GM19035 (cell line): ENCODE data around the gene GRIK3.
"Not testable (repeated sequence)": the region's sequence is repeated elsewhere in the genome, so short reads cannot be mapped to it uniquely, and the experiment has no call there.

Experiments used
- ATAC-seq: cut with Tn5 transposase; IDR thresholded peaks from one replicate; pipeline ENCODE4 v1.9.1; 2021; ENCODE audit not compliant: unreplicated experiment

Gene GRIK3

DNA sequence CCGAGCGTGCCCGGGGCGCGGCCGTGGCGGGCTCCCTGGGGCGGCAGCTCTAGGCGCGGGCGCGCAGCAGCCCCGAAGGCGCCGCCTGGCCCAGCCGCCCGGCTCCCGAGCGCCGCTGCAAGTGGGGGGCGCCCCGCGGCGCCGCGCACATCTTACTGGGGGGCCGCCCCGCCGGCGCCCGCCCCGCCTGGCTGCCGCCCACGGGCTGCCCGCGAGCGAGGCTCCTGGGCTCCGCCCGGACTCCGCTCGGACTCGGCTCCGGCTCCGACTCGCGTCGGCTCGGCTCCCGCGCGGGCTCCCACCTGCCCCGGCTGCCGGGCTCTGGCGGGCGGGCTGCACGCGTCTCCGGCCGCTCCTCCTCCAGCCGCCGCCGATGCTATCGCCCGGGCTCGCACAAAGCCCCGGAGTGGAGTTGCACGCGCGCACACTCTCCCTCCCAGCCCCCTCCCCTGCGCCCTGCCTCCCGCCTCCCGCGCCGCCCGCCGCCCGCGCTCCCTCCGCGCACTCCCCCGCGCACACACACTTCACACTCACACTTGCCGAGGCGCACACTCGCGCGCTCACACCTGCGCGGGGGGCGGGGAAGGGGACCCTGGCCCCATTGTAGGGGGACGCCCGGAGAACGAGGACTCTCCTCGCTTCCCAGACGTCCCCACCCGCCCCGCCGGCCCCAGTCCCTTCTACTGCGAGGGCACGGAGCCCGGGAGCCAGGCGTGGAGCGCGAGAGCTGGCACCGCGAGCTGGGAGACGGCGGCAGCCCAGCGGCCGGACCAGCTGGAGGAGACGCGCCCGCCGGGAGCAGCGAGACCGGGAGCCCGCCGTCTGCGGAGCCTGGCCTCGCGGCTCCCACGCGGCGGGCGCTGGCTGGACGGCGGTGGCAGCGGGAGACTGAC, at the start of gene GRIK3:
Gene GRIK3 (minus strand): TSS at position 395 of the 893 bp plus-strand sequence. CDS start 407 bp downstream, outside the sequence.
- ATAC-seq: no peak

DNA sequence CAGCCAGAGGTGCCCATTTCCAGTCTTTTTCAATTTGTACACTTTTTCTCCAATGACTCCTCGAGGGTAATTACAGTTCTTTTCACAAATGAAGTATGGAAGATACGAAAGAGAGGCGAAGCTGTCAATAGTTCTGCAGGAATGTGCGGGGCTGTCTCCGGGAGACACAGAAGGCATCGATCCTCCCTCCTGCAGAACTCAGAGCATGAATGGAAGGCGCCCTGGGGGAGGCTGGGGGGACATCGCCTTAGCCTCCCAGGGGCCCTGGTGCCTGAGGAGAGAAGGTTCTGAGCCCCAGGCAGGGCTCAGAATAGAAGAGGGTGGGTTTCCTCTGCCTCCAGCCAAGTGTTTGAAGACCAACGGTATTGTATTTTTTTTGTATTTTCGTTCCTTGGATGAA, 49.7 kb upstream of the GRIK3 start:
- ATAC-seq: no peak

DNA sequence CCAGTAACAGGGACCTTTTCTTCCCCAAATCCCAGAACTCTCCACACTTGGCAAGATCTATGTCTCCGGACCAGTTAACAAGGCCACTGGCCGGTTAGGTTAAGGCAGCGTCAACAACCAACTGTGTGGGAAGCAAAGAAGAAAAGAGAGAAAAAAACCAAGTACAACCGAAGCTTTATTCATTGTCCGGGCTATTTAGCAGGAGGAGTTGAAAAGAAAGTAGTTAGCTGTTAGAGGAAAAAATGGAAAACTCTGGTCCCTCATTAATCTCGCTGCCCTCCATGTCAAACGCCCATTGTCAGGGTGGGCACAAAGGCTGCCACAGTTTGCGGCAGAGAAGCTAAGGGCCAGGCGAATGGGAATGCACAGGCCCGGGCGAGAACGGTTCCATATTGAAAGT, 49.3 kb upstream of the GRIK3 start:
- ATAC-seq: no peak

DNA sequence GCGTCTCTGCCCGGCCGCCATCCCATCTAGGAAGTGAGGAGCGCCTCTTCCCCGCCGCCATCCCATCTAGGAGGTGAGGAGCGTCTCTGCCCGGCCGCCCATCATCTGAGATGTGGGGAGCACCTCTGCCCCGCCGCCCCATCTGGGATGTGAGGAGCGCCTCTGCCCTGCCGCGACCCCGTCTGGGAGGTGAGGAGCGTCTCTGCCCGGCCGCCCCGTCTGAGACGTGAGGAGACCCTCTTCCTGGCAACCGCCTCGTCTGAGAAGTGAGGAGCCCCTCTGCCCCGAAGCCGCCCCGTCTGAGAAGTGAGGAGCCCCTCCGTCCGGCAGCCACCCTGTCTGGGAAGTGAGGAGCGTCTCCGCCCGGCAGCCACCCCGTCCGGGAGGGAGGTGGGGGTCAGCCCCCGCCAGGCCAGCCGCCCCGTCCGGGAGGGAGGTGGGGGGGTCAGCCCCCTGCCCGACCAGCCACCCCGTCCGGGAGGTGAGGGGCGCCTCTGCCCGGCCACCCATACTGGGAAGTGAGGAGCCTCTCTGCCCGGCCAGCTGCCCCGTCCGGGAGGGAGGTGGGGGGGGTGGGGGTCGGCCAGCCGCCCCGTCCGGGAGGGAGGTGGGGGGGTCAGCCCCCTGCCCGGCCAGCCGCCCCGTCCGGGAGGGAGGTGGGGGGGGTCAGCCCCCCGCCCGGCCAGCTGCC, 46.1 kb upstream of the GRIK3 start:
- ATAC-seq: not testable (repeated sequence)

DNA sequence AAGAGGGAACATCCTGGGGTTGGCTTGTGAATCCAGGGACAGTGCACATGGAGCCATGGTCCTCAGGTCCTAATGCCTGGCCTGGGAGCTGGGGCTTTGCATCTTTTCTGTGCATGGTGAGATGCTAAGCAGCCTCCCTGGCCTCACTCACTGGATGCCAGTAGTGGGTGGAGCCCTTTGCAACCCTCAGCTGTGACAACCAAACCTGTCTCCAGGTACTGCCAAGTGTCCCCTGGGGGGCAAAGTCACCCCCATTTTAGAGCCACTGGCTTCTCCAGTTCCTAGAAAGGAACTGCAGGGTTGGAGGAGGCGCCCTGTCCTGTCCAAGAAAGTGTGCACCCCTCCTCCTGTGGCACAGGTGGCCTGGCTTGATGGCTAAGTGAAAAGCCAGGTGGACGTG, 44.6 kb upstream of the GRIK3 start:
- no peak for ATAC-seq

DNA sequence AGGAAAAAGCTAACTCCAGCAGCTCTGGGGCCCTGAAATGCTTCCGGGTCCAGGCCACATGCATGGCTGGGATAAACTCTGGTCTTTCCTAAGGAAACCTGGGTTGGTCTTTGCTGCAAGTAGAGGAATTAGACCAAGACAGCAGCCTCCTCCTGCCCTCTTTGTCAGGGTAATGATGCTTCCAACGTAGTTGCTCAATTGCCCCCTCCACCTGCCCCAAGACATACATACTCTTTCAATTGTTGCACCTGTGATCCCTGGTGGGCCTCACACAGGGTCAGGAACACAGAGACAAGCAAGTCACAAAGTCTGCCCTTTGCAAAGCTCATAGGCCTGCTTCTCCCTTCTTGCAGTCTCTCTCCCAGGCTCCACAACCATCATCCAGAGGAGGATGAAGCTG, 41.9 kb upstream of the GRIK3 start:
- no peak for ATAC-seq

DNA sequence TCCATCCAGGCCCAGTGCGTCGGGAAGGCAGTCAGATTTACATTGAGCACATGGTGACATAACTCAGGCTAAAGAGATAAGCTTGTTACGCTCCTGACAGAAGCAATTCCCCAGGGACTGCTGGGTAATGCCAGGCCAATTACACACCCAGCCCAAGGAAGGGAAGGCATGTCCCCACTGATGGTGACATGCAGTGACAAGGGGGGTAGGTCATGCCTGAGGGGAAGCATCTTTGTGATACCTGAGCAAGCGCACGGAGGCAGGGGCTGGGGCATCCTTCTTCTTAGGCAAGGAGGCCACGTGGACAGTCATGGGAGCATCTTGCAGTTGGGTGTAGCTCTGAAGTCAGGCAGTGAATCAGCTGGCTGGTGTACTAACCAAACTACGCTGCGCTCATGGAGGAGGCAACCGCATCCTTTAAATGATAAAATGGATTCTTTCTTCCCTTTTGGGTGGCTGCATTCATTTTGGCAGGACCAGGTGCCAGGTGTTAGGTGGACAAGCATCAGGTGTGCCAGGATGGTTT, 39.6 kb upstream of the GRIK3 start:
- ATAC-seq: no peak

DNA sequence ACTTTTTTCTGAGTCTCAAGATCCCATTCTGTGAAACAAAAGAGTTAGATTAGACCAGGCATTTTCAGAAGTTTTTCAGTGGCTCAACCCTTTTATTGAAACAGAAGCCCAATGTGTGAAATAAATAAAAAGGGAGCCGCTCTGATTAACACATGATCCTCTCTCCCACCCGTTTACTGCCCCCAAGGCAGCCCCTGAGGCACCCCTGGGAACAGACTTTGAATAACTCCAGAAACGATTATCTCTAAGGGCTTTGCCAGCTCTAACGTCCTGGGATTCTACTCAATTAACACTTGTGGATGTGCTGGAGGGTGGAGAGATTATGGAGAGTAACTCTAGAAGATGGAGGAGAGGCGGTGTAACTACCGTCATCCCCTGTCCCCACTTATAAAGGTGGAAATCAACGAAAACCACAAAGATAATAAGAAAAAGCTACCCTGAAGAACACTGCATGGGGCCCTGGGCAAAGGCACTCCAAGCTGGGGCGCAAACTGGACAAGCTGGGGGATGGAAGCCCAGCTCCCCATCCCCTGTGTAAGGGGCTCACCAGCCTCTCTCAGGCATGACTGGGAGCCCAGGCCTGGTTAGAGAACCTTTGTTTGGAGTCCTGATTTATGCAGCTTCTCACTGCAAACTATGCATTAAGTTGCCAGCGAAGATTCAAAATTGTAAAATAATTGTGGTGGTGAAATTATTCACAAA, 39.0 kb upstream of the GRIK3 start:
- no peak for ATAC-seq

DNA sequence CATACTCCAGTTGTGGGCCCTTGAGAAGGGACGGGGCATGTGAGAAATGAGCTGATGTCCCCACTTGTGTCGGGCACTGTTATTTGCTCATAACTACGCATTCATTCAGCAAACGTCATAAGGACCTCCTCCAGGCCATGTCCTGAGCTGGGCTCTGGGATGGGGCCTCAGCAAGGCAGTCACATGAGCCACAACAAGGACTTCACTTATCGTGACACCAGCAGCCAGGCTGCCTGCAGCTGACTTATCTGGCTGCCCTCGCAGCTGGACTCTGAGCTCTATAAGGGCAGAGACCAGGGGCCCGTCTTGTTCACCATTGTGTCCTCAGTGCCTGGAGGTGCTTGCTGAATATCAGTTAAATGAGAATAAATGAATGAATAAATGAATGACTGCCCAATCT, 37.5 kb upstream of the GRIK3 start:
- ATAC-seq: no peak

DNA sequence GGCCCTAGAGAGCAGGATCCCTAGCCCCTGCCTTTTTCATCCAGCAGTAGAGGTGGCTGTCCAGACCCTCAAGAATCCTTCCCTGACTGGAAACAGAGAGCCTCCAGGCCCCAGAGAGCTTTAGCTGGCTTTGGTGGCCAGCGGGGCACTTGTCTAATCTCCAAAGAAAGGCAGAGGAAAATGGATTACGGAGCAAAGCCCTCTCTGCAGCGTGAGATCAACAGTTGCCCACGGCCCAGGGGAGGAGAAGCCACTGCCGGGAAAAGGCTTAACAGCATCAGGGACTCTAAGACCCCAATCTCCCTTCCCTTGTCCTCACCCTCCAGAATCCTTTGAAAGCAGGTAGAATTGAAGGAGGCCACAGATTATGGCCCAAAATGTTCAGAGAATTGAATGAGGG, 35.8 kb upstream of the GRIK3 start:
- no peak for ATAC-seq

DNA sequence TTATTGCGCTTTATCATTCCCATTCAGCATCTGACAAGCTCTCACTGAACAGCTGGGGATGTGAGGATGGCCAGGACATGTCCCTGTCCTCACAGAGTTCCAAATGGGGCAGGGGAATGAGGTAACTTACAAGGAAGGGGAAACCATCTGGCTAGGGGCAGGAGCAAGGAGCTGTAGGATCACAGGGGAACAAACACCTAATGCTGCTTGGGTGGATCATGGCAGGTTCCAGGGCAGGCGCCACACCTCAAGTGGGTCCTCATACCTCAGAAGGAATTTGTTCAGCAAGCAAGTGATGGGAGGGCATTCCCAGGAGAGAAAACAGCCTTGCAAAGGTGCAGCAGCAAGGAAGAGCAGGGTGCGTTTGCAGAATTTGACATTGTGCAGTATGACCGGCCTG, 35.1 kb upstream of the GRIK3 start:
- no peak for ATAC-seq

DNA sequence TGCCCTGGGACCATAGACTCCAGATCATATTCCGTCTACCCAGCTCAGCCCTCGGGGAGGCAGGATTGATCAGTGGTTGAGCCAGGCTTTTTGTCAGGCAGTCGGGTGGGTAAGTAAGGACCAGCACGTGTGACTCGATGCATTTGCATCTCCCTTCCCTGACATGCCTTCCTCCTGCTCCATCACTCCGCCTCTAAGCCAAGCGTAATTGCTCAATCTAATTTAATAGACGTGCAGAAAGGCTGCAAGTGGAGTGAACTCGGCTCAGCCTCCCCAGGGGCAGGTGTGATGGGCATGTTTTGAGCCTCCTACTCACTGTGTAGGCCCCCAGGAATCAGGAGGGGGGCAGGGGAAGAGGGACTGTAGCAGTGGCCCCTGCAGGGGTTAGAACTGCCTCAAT, 34.6 kb upstream of the GRIK3 start:
- ATAC-seq: no peak

DNA sequence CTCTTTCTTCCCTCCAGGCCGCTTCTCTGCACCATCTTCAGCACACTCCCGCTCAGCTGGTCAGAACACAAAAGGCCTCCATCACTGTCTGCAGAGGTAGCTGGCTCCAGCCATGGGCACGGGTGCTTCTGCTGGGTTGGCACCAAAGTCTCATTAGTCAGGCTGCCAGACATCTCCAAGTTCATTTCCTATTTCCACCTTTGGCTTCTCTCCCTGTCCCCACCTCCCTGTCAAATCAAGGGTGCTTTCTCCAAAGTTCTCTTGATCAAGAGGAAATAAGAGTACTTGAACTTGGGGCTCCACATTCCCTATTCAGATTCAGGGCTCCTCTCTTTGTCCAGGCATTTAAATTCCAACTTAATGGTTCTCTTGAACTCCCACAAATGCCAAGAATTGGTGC, 33.9 kb upstream of the GRIK3 start:
- ATAC-seq: no peak

DNA sequence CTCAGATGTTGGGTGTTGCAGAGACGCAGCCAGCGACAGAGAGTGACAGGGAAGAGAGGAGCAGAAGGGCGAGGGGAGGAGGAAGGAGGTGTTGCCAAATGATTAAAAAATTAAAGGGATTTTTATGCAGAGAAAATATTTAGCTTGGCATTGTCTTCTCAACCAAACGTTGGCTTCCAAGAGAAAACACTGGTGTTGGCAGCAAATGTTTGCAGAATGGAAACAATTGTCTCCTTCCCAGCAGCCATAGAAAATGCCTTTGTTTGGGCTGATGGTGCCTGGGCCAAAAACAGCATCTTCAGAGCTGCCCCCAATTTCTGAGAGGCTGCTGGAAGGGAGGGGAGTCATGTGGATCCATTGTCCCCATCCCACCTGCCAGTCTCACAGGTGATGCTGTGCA, 29.7 kb upstream of the GRIK3 start:
- no peak for ATAC-seq

DNA sequence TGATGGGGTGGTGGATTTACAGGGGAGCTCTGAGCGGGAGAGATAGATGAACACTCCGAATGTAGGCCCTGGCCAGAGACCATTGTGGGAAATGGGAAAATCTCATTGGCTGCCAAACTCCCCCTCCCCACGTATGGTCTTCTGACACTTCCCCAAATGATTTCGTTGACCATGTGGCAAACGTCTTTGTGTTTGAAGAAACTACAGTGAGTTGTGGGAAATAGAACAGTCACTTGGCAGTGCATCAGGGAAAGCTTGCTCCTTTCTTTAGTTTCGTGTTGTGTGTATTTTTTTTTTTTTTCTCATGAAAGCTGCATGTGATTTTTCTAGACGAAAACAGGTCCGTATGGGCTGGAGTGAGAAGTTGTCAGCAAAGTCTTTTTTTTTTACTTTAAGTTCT, 25.0 kb upstream of the GRIK3 start:
- ATAC-seq: no peak

DNA sequence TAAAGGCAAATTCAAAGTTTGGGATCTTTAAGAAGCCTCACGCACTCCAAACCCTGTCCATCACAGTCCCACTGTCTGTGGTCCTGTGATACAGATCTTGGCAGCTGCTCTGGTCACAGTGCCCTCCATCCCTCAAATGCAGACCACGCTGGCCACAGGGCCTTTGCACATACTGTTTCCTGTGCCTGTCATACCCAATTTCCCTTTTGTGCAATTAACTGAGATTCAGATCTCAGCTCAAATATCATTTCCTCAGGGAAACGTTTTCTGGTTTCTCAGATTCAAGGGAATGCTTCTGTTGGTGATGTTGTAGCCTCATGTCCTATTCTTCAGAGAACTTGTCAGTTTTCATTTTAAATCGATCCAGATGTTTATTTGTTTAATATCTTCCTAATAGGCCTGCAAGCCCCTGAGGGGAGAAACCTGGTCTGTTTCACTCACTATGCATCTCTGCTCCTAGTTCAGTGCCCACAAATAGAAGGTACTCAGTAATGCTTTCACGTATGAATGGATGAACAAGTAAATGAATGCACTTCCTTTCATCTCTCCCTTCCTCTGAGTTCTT, 24.2 kb upstream of the GRIK3 start:
- ATAC-seq: no peak

DNA sequence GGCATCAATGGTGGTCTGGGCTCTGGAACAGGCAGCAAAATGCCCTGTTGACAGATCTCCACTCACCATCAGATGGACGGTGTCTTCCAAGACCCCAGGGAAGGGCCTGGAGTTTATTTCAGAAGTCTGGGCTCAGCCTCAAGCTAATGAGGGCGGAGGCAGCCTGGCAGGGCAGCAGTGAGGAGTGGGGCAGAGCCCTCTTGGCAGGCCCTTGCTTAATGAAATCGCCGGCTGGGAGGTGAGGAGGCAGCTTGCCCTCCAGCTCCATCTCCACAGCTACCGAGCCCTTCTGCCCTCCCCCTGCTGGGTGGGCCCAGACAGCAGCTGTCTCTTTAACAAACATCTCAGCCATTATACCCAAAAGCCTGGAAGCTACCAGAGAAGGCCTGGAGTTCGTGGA, 22.0 kb upstream of the GRIK3 start:
- ATAC-seq: no peak

DNA sequence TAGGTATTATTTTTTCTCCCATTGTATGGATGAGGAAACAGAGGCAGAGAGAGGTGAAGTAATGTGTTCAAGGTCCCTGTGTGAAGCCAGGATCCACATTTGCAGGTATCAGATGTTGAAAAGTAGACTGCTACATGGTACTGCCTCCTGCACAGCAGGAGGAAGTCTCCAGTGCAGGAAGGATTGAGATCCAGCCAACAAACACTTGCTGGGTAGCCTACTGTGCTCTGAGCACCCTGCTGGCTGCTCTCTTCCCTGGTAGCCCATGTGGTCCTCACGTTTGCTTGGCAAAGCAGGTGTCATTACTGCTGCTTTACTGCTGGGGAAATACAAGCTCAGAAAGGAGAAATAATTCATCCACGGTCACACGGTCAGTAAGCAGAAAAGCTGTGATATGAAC, 21.3 kb upstream of the GRIK3 start:
- no peak for ATAC-seq

DNA sequence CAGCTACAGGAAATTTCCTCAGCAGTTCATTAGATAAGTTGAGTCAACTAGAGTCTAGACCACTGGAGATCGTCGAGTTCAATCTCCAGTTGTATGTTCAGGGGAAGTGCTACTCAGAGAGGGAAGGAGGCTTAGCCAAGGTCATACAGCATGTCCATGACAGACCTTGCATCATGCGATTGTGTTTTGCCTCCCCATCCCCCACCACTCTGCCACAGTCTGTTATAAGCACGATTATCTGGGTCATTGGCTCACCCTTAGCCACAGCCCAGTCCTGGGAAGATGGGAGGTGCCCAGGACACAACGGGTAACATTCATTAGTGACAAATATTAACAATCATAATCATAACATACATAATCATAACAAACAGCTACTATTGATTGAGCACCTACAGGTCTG, 18.9 kb upstream of the GRIK3 start:
- no peak for ATAC-seq

DNA sequence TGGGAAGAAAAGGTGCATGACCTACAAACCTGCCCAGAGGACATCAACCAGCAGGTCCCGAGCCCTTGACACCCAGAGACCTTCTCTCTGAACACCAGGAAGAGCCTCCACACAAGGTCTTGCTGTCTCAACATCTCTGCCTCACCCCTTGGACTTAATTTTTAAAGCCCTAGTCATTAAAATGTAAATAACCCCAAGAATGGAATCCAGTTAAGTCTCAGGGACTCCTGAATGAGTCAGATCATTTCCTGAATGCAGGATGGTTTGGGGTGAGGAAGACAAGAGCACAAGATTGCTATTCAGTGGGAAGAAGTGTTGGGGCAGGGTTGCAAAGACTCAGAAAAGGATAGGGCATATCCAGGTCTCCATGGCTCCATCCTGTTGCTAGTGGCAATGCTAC, 17.8 kb upstream of the GRIK3 start:
- no peak for ATAC-seq

DNA sequence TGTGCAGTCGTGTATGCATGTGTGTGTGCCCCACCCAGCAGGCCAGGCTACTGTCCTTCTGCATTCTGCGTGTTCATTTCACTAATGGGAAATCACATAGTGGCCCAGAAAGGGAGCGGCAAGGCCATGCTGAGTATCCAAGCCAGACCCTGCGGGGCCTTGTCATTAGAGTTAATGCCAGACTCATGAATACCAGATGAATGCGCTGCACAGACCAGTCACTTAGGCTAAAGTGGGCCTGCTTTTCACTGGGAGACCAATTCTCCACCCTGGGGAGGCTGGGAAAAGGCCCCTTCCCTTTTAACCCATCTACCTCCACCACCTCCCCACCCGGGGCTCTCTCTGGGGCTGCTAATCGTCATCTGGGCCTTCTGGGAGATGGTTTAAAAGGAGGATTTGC, 17.0 kb upstream of the GRIK3 start:
- no peak for ATAC-seq
